Neural cell (in vitro differentiated cells): ENCODE measurements around the gene PANK4.

ENCODE experiments used
- EZH2 ChIP-seq: fragments of 200-600, 300-800 bp; shearing (Covaris generic), sonication (generic); IDR thresholded peaks from 2 replicates; pipeline ENCODE4 v1.6.1; 2014; ENCODE audit warnings: antibody characterized with exemption, low read length, borderline replicate concordance, mild to moderate bottlenecking; ENCODE audit not compliant: insufficient read depth, poor library complexity, severe bottlenecking
- MXI1 ChIP-seq: fragments of 450-650 bp; conservative IDR thresholded peaks from 2 replicates; pipeline ENCODE4 v1.6.1; 2014; ENCODE audit warnings: antibody characterized with exemption, mild to moderate bottlenecking; ENCODE audit not compliant: poor library complexity, severe bottlenecking
- POLR2AphosphoS5 ChIP-seq: IDR thresholded peaks from 2 replicates; pipeline ENCODE4 v1.6.1; 2012
- RAD21 ChIP-seq: fragments of 450-650 bp; conservative IDR thresholded peaks from 2 replicates; pipeline ENCODE4 v1.6.1; 2014; ENCODE audit warnings: antibody characterized with exemption, mild to moderate bottlenecking, moderate library complexity
- TAF1 ChIP-seq: IDR thresholded peaks from 2 replicates; pipeline ENCODE4 v1.6.1; 2012; ENCODE audit warnings: low read depth
- TF ChIP-seq, protein P1 (sequence below): IDR thresholded peaks from 2 replicates; pipeline ENCODE4 v1.6.1; 2012; ENCODE audit warnings: borderline replicate concordance
- TF ChIP-seq, protein P2 (sequence below): fragments of 450-650 bp; IDR thresholded peaks from 2 replicates; pipeline ENCODE4 v1.5.1; 2014; ENCODE audit warnings: antibody characterized with exemption, mild to moderate bottlenecking, moderate library complexity; ENCODE audit not compliant: poor library complexity, severe bottlenecking

DNA sequence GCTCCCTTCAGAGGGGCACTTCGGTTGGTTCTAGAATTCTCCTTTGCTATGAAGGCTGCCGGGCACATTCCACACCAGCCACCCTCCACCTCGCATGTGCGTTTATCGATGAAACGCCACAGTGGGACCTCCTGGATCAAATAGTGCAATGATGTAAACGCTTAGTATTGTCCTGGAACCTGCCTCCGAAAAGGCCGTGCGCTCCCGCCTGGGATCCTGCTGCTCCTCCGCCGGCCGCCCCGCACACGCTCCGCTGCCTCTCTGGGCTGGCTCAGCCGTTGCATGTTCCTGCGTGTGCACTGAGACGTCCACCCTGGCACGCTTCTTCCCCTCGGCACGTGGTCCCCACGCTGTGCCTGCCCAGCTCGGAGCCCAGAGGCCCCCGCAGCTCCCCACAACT, 25.8 kb upstream of the PANK4 start:
- TF ChIP-seq, protein P1, sequence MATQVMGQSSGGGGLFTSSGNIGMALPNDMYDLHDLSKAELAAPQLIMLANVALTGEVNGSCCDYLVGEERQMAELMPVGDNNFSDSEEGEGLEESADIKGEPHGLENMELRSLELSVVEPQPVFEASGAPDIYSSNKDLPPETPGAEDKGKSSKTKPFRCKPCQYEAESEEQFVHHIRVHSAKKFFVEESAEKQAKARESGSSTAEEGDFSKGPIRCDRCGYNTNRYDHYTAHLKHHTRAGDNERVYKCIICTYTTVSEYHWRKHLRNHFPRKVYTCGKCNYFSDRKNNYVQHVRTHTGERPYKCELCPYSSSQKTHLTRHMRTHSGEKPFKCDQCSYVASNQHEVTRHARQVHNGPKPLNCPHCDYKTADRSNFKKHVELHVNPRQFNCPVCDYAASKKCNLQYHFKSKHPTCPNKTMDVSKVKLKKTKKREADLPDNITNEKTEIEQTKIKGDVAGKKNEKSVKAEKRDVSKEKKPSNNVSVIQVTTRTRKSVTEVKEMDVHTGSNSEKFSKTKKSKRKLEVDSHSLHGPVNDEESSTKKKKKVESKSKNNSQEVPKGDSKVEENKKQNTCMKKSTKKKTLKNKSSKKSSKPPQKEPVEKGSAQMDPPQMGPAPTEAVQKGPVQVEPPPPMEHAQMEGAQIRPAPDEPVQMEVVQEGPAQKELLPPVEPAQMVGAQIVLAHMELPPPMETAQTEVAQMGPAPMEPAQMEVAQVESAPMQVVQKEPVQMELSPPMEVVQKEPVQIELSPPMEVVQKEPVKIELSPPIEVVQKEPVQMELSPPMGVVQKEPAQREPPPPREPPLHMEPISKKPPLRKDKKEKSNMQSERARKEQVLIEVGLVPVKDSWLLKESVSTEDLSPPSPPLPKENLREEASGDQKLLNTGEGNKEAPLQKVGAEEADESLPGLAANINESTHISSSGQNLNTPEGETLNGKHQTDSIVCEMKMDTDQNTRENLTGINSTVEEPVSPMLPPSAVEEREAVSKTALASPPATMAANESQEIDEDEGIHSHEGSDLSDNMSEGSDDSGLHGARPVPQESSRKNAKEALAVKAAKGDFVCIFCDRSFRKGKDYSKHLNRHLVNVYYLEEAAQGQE: no peak
- TF ChIP-seq EZH2: no peak
- TF ChIP-seq, protein P2, sequence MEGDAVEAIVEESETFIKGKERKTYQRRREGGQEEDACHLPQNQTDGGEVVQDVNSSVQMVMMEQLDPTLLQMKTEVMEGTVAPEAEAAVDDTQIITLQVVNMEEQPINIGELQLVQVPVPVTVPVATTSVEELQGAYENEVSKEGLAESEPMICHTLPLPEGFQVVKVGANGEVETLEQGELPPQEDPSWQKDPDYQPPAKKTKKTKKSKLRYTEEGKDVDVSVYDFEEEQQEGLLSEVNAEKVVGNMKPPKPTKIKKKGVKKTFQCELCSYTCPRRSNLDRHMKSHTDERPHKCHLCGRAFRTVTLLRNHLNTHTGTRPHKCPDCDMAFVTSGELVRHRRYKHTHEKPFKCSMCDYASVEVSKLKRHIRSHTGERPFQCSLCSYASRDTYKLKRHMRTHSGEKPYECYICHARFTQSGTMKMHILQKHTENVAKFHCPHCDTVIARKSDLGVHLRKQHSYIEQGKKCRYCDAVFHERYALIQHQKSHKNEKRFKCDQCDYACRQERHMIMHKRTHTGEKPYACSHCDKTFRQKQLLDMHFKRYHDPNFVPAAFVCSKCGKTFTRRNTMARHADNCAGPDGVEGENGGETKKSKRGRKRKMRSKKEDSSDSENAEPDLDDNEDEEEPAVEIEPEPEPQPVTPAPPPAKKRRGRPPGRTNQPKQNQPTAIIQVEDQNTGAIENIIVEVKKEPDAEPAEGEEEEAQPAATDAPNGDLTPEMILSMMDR: no peak
- no peak for TF ChIP-seq POLR2AphosphoS5
- TF ChIP-seq TAF1: no peak
- TF ChIP-seq MXI1: no peak
- no peak for TF ChIP-seq RAD21
